Transverse colon (tissue), 4 donors: ENCODE measurements around the gene CDK14. TPM values are rescaled to one million over a fixed set of nuclear protein-coding genes. Genes with fewer than 3 reads are reported as not detected.

Experiments used
- DNase-seq: peaks from one replicate; pipeline ENCODE4 v3.0.0-alpha.2; 2019
- H3K27ac ChIP-seq, 4 donors: fragments of 200-600 bp; sonication (generic); 2 replicates each; pipeline ENCODE4 v1.5.1; 2016 to 2018; ENCODE audit warnings: inconsistent platforms in 4 of 4
- H3K27me3 ChIP-seq: fragments of 200-600 bp; sonication (generic); 2 replicates; pipeline ENCODE4 v1.5.1; 2017; ENCODE audit warnings: inconsistent platforms
- H3K36me3 ChIP-seq, 4 donors: fragments of 200-600 bp; sonication (generic); 2 replicates each; pipeline ENCODE4 v1.5.1; 2017 to 2019; ENCODE audit warnings: inconsistent platforms in 4 of 4
- H3K4me1 ChIP-seq, 4 donors: fragments of 200-600 bp; sonication (generic); 2 replicates each; pipeline ENCODE4 v1.5.1; 2017 to 2020; ENCODE audit warnings: inconsistent platforms in 4 of 4
- H3K4me3 ChIP-seq, 4 donors: fragments of 200-600 bp; sonication (generic); 1 replicate in 1 of 4; 2 replicates in 3 of 4; pipeline versions ENCODE4 v1.5.1 to v1.6.1; 2017 to 2019; ENCODE audit warnings: inconsistent platforms in 4 of 4
- H3K9me3 ChIP-seq, 2 donors: fragments of 200-600 bp; sonication (generic); 2 replicates each; pipeline ENCODE4 v1.5.1; 2017 to 2019; ENCODE audit warnings: inconsistent platforms in 2 of 2
- CTCF ChIP-seq, 5 experiments: fragments of 200-600 bp in 3 of 5; fragments of 450-650 bp in 2 of 5; sonication (generic) in 3 of 5; IDR thresholded peaks; 1 replicate in 2 of 5; 2 replicates in 3 of 5; pipeline ENCODE4 v1.5.1; 2016 to 2017; ENCODE audit warnings: antibody characterized with exemption in 5 of 5, inconsistent platforms in 3 of 5, mild to moderate bottlenecking in 2 of 5, moderate library complexity in 1 of 5
- EP300 ChIP-seq: sonication (generic); formaldehyde crosslinking; IDR thresholded peaks from one replicate; pipeline ENCODE4 v1.6.1; 2017; ENCODE audit warnings: antibody characterized with exemption, low read depth
- POLR2A ChIP-seq: fragments of 450-650 bp; IDR thresholded peaks from one replicate; pipeline ENCODE4 v1.6.1; 2016; ENCODE audit warnings: antibody characterized with exemption, mild to moderate bottlenecking, moderate library complexity
- POLR2AphosphoS5 ChIP-seq, 3 donors: sonication (generic); formaldehyde crosslinking; IDR thresholded peaks; one replicate each; pipeline ENCODE4 v1.6.1; 2016; ENCODE audit warnings: antibody characterized with exemption in 3 of 3
- WGBS, 2 donors: methylation state at CpG; one replicate each; pipeline ENCODE4 v1.1.5; 2018; ENCODE audit warnings: low coverage in 1 of 2; 5-methylcytosine and 5-hydroxymethylcytosine counted together
- in situ Hi-C, 4 donors: fragments of 200-750 bp; cut with MboI; loops; one replicate each; pipeline versions ENCODE4 v1.15.0 to v1.15.1; 2017; ENCODE audit warnings: low sequenced_read_pairs in 3 of 4, low pct_ligation_motif_present in 1 of 4, low pct_unique_long_range_greater_than_20kb in 1 of 4
- intact Hi-C: fragments of 100-400 bp; cut with DNase I; formaldehyde crosslinking; loops from one replicate; pipeline ENCODE4 v1.15.1; 2023; ENCODE audit warnings: low total_unique reads
- total RNA-seq, 4 donors: library from RNA; depleted of rRNA; stranded (reverse); fragments of >200 nt; gene quantifications; one replicate each; pipeline ENCODE4 v1.1.0, GENCODE V29; 2016

Gene CDK14
- total RNA-seq, 4 donors from 2014 or later = 0.40 to 15.4 (median 4.8) TPM

GRCh38 chr7:90951229-90951628, 355.1 kb downstream of the CDK14 start:
- Histone ChIP-seq H3K9me3 (no peaks in the 10 kb centered on the region), H3K36me3 (no peaks in the 10 kb centered on the region), H3K27me3 (no peaks in the 10 kb centered on the region), H3K27ac (no peak overlapping the region), H3K4me1 (no peaks in the 10 kb centered on the region), H3K4me3 (no peak overlapping the region)
- DNase-seq = no peak
- intact Hi-C loops (no loop called here), in situ Hi-C loops (no loop called here)
- no peak for TF ChIP-seq EP300
- TF ChIP-seq POLR2A = no peak
- TF ChIP-seq POLR2AphosphoS5 (IDR thresholded peaks at IDR 0.05) = no peak
- TF ChIP-seq CTCF (IDR thresholded peaks at IDR 0.05) = no peak
- 67 to 93% methylated on average over 1 of the region's 1 CpG for WGBS, 2 donors

- 56 to 85% methylated on average over 4 to 7 of the region's 7 CpGs for WGBS, 2 donors
These were observed 356.1 kb downstream of the CDK14 start for GRCh38 chr7:90951986-90952954.

GRCh38 chr7:90955641-90956207, 359.6 kb downstream of the CDK14 start:
- H3K27ac ChIP-seq = no peak overlapping the region
- TF ChIP-seq EP300 (no peak), CTCF (IDR thresholded peaks at IDR 0.05) (no peak), POLR2AphosphoS5 (IDR thresholded peaks at IDR 0.05) (no peak), POLR2A (no peak)
- H3K4me1 ChIP-seq = peaks cover 0 to 19% (median 7%) of the 10 kb centered on the region in 4 donors
- H3K9me3 ChIP-seq = no peaks in the 10 kb centered on the region
- no peak overlapping the region for H3K4me3 ChIP-seq
- intact Hi-C loops = no loop called here
- DNase-seq = no peak
- 88 to 100% methylated on average over 3 of the region's 3 CpGs for WGBS, 2 donors
- H3K27me3 ChIP-seq = no peaks in the 10 kb centered on the region
- no peaks in the 10 kb centered on the region for H3K36me3 ChIP-seq
- in situ Hi-C loops = no loop called here

More at GRCh38 chr7:90951986-90952954, 356.1 kb downstream of the CDK14 start:
- in situ Hi-C loops = no loop called here
- Histone ChIP-seq H3K9me3 (no peaks in the 10 kb centered on the region), H3K36me3 (no peaks in the 10 kb centered on the region), H3K4me3 (no peak overlapping the region), H3K27ac (no peak overlapping the region), H3K4me1 (no peaks in the 10 kb centered on the region), H3K27me3 (no peaks in the 10 kb centered on the region)
- no peak for TF ChIP-seq POLR2AphosphoS5 (IDR thresholded peaks at IDR 0.05)
- TF ChIP-seq POLR2A = no peak
- no peak for TF ChIP-seq EP300
- TF ChIP-seq CTCF (IDR thresholded peaks at IDR 0.05) = no peak
- intact Hi-C loops = no loop called here
- no peak for DNase-seq

- WGBS, 2 donors = 30 to 53% methylated on average over 5 of the region's 5 CpGs
- Histone ChIP-seq H3K9me3 (no peaks in the 10 kb centered on the region), H3K4me3 (no peak overlapping the region), H3K27ac (no peak overlapping the region), H3K4me1 (peaks cover 0 to 19% (median 7%) of the 10 kb centered on the region in 4 donors), H3K27me3 (no peaks in the 10 kb centered on the region), H3K36me3 (no peaks in the 10 kb centered on the region)
- in situ Hi-C loops = no loop called here
- TF ChIP-seq POLR2A (no peak), CTCF (IDR thresholded peaks at IDR 0.05) (no peak), EP300 (no peak), POLR2AphosphoS5 (IDR thresholded peaks at IDR 0.05) (no peak)
- no peak for DNase-seq
- intact Hi-C loops = no loop called here
These were observed 361.8 kb downstream of the CDK14 start for GRCh38 chr7:90957883-90958282.
